GM19043 (cell line): ENCODE results near the gene KLF15.

Experiments
- ATAC-seq: cut with Tn5 transposase; IDR thresholded peaks from one replicate; pipeline ENCODE4 v1.9.1; 2021; ENCODE audit warnings: low read depth; ENCODE audit not compliant: unreplicated experiment

Gene KLF15

GRCh38 chr3:126364130-126364695 is 7.0 kb upstream of the KLF15 start:
- ATAC-seq = no peak

- ATAC-seq = no peak
Measured at GRCh38 chr3:126361211-126361610, 4.0 kb upstream of the KLF15 start.

- ATAC-seq = no peak
Measured at GRCh38 chr3:126360714-126361060, 3.5 kb upstream of the KLF15 start.

- no peak for ATAC-seq
Measured at GRCh38 chr3:126360046-126360713, 3.0 kb upstream of the KLF15 start.

- no peak for ATAC-seq
Measured at GRCh38 chr3:126358816-126359181, 1.6 kb upstream of the KLF15 start.

GRCh38 chr3:126358038-126358815 is 1.0 kb upstream of the KLF15 start:
- ATAC-seq = no peak

GRCh38 chr3:126356373-126357264 is 589 bp downstream of the KLF15 start:
- ATAC-seq = no peak

- no peak for ATAC-seq
Measured at GRCh38 chr3:126355777-126356372, 1.3 kb downstream of the KLF15 start.

- ATAC-seq = no peak
Measured at GRCh38 chr3:126355251-126355650, 2.0 kb downstream of the KLF15 start.

GRCh38 chr3:126354776-126355175 is 2.4 kb downstream of the KLF15 start:
- ATAC-seq = no peak

GRCh38 chr3:126353694-126354321 is 3.4 kb downstream of the KLF15 start:
- no peak for ATAC-seq

- ATAC-seq = no peak
Measured at GRCh38 chr3:126352476-126353454, 4.4 kb downstream of the KLF15 start.

- no peak for ATAC-seq
Measured at GRCh38 chr3:126351771-126352475, 5.3 kb downstream of the KLF15 start.

GRCh38 chr3:126351086-126351770 is 6.0 kb downstream of the KLF15 start:
- ATAC-seq = no peak

- no peak for ATAC-seq
Measured at GRCh38 chr3:126350502-126351085, 6.6 kb downstream of the KLF15 start.

GRCh38 chr3:126349611-126350501 is 7.4 kb downstream of the KLF15 start:
- ATAC-seq = no peak
